Measurements from ENCODE around the gene DCX. TPM values are rescaled to one million over a fixed set of nuclear protein-coding genes. Genes with fewer than 3 reads are reported as not detected.

The DCX gene
- total RNA-seq, 1 experiment from 2014 or later, result not detected

DNA sequence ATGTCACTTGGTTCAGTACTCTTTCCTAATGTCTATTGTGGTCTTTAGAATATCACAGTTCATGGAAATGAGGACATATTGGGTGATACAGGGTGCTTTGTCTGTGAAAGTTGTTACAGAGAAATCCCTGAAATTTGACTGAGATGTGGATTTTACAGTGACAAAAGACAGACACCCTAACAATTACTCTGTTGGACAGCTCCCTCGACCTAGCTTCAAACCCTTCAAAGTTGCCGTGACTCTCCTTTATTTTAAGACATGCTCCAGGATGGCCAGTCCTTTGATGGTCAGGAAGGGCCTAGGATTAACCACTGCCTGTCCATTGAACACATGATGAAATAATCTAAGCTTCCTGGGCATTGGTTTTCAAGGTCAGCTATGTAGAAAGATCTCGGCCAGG, 4.0 kb downstream of the DCX start:
- CTCF ChIA-PET, result no interaction called here
- DNase-seq, result no peak
- no peaks in the 10 kb centered on the region for H3K4me1 Mint-ChIP-seq (ENCODE audit: low read depth, unreplicated experiment)
- TF ChIP-seq, protein P1, sequence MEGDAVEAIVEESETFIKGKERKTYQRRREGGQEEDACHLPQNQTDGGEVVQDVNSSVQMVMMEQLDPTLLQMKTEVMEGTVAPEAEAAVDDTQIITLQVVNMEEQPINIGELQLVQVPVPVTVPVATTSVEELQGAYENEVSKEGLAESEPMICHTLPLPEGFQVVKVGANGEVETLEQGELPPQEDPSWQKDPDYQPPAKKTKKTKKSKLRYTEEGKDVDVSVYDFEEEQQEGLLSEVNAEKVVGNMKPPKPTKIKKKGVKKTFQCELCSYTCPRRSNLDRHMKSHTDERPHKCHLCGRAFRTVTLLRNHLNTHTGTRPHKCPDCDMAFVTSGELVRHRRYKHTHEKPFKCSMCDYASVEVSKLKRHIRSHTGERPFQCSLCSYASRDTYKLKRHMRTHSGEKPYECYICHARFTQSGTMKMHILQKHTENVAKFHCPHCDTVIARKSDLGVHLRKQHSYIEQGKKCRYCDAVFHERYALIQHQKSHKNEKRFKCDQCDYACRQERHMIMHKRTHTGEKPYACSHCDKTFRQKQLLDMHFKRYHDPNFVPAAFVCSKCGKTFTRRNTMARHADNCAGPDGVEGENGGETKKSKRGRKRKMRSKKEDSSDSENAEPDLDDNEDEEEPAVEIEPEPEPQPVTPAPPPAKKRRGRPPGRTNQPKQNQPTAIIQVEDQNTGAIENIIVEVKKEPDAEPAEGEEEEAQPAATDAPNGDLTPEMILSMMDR (IDR thresholded peaks at IDR 0.05; ENCODE audit: unreplicated experiment), result no peak
- intact Hi-C loops (cut with micrococcal nuclease; ENCODE audit: unreplicated experiment), result no loop called here
- no peak overlapping the region for H3K27ac Mint-ChIP-seq (ENCODE audit: unreplicated experiment)
- no peaks in the 10 kb centered on the region for H3K9me3 Mint-ChIP-seq (ENCODE audit: low read depth, unreplicated experiment)
- no TSS peak for BruUV-seq (replicated peaks)
- H3K36me3 Mint-ChIP-seq (ENCODE audit: insufficient read depth, unreplicated experiment), result no peaks in the 10 kb centered on the region
- no peaks in the 10 kb centered on the region for H3K27me3 Mint-ChIP-seq (ENCODE audit: unreplicated experiment)
- H3K4me3 Mint-ChIP-seq (ENCODE audit: low read depth, unreplicated experiment), result no peak overlapping the region

DNA sequence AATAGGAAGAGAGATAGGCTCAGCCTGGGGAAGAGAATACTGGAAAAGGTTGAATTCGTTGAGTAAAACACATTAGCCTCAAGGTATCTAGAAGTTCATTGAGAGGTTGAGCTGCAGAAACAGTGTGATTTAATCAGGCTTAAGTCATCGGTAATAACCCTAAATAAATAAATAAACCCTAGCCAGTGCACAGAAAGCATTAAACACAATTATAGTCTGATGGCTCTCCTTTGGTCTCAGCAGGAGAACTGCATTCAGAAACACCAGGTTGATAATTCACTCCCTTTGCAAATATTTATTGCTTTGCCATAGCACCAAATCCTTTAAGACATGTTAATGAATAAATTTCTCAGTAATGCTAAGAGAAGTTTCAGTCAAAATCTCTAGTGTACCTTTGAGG, 9.6 kb downstream of the DCX start:
- H3K27me3 Mint-ChIP-seq (ENCODE audit: unreplicated experiment), result no peaks in the 10 kb centered on the region
- no peak overlapping the region for H3K4me3 Mint-ChIP-seq (ENCODE audit: low read depth, unreplicated experiment)
- intact Hi-C loops (cut with micrococcal nuclease; ENCODE audit: unreplicated experiment), result no loop called here
- H3K4me1 Mint-ChIP-seq (ENCODE audit: low read depth, unreplicated experiment), result no peaks in the 10 kb centered on the region
- CTCF ChIA-PET, result no interaction called here
- H3K9me3 Mint-ChIP-seq (ENCODE audit: low read depth, unreplicated experiment), result no peaks in the 10 kb centered on the region
- H3K36me3 Mint-ChIP-seq (ENCODE audit: insufficient read depth, unreplicated experiment), result no peaks in the 10 kb centered on the region
- TF ChIP-seq, protein P1 (IDR thresholded peaks at IDR 0.05; ENCODE audit: unreplicated experiment), result no peak
- no peak for DNase-seq
- H3K27ac Mint-ChIP-seq (ENCODE audit: unreplicated experiment), result no peak overlapping the region
- no TSS peak for BruUV-seq (replicated peaks)

DNA sequence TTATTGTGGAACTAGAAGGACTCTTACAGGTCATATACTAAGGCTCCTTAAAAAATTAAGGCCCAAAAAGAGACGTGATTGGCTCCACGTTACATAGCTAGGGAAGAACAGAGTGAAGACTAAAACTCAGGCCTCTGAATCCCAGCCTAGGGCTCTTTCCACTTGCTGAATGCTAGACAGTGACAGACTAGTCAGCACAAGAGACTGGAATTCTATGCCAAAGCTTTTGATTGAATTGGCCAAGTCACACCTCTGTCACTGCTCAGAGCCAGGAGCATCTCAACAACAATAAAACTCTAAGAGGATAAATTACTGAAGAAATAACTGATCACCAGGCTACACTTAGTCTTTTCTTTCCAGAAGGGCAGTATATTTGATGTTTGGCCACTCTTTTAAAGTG, 16.8 kb downstream of the DCX start:
- no peak for DNase-seq
- CTCF ChIA-PET, result no interaction called here
- BruUV-seq (replicated peaks), result no TSS peak
- no peak overlapping the region for H3K27ac Mint-ChIP-seq (ENCODE audit: unreplicated experiment)
- no peaks in the 10 kb centered on the region for H3K27me3 Mint-ChIP-seq (ENCODE audit: unreplicated experiment)
- no peaks in the 10 kb centered on the region for H3K36me3 Mint-ChIP-seq (ENCODE audit: insufficient read depth, unreplicated experiment)
- intact Hi-C loops (cut with micrococcal nuclease; ENCODE audit: unreplicated experiment), result no loop called here
- H3K9me3 Mint-ChIP-seq (ENCODE audit: low read depth, unreplicated experiment), result peaks cover 3% of the 10 kb centered on the region
- H3K4me3 Mint-ChIP-seq (ENCODE audit: low read depth, unreplicated experiment), result no peak overlapping the region
- TF ChIP-seq, protein P1 (IDR thresholded peaks at IDR 0.05; ENCODE audit: unreplicated experiment), result no peak
- no peaks in the 10 kb centered on the region for H3K4me1 Mint-ChIP-seq (ENCODE audit: low read depth, unreplicated experiment)

DNA sequence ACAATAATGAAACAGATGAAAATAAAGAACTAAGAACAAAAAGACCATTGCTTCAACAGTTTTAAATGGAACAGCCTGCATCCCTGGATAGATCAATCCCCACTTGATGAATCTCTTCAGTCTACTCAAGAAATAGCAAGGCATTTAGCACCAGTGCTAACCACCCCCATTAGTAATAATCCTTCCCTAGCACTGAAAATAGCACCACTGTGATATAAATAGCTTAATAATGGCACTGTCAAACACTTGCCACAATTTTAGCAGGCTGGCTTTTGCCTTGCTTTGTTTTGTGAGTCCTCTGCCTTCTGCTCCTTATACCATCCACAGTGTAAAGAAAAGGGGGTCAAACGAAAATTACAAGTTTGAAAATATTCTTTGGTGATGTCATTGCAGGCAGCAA, 17.4 kb downstream of the DCX start:
- CTCF ChIA-PET, result no interaction called here
- no peaks in the 10 kb centered on the region for H3K27me3 Mint-ChIP-seq (ENCODE audit: unreplicated experiment)
- intact Hi-C loops (cut with micrococcal nuclease; ENCODE audit: unreplicated experiment), result no loop called here
- no peak overlapping the region for H3K27ac Mint-ChIP-seq (ENCODE audit: unreplicated experiment)
- H3K36me3 Mint-ChIP-seq (ENCODE audit: insufficient read depth, unreplicated experiment), result no peaks in the 10 kb centered on the region
- DNase-seq, result no peak
- peaks cover 3% of the 10 kb centered on the region for H3K9me3 Mint-ChIP-seq (ENCODE audit: low read depth, unreplicated experiment)
- no TSS peak for BruUV-seq (replicated peaks)
- no peaks in the 10 kb centered on the region for H3K4me1 Mint-ChIP-seq (ENCODE audit: low read depth, unreplicated experiment)
- TF ChIP-seq, protein P1 (IDR thresholded peaks at IDR 0.05; ENCODE audit: unreplicated experiment), result no peak
- no peak overlapping the region for H3K4me3 Mint-ChIP-seq (ENCODE audit: low read depth, unreplicated experiment)

Measured in Calu3 (cell line).